ENCODE measurements around the gene LGR5.
"Not testable (repeated sequence)": the region's sequence is repeated elsewhere in the genome, so short reads cannot be mapped to it uniquely, and the experiment has no call there.

LGR5 gene

DNA sequence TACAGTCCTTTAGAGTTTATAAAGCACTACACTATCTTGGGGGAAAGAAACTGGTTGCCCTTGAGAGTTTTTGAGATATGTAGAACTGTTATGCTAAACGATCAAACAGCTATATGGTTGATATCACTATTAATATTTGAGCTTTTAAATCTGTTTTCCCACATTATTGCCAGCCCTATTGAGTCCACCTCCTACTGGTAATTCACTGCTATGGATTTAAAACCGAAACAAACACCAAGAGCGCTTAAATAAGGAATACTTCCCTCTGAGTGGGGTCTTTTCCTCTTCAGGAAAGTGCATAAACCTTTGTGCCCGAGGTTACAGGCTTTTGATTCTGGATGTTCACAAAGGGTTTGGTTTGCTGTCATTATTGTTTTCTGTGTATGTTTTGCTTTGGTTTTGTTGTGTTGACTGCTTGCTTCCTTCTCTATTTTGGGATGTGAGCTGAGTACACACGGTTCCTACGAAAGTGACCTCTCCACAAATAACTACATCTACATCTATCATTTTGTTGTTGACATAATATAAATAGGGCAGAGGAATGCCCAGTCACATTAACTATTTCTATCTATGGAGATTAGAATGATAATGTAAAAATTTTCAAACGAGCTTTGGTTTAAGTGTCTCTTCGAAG lies 44.8 kb downstream of the LGR5 start:
- no peak for FAIRE-seq
- no peak for DNase-seq (ENCODE audit: insufficient read length)
- no peak for TF ChIP-seq POLR2AphosphoS5 (IDR thresholded peaks at IDR 0.05; ENCODE audit: low read depth, low read length)
- TF ChIP-seq TAF1 (IDR thresholded peaks at IDR 0.05; ENCODE audit: borderline replicate concordance, low read depth, low read length), result no peak
- no peak for TF ChIP-seq POLR2A (IDR thresholded peaks at IDR 0.05; ENCODE audit: low read depth, low read length)

DNA sequence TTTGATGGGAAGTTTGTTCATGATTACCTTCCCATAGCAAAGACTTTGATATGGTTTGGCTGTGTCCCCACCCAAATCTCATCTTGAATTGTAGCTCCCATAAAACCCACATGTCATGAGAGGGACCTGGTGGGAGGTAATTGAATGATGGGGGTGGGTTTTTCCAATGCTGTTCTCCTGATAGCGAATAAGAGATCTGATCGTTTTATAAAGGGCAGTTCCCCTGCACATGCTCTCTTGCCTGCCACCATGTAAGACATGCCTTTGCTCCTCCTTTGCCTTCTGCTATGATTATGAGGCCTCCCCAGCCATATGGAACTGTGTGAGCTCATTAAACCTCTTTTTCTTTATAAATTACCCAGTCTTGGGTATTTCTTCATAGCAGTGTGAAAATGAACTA lies 51.2 kb downstream of the LGR5 start:
- not testable (repeated sequence) for FAIRE-seq

DNA sequence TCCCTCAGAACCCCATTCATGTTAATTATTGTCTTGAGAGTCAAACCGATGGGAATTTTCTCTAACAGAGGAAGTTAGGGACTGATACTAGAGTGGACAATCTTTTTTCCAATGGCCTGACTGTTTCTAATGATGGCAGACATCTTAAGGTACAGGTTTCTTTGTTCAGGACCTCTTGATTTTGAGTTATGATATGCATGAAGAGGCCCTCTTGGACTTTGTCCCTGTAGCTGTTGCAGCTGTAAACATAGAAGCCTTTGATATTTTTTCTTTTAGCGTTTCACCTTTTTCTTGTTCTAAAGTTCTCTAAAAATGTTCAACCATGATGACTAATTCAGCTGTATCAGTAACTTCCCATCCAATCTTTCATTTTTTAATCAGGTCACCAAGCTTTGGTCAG lies 53.0 kb downstream of the LGR5 start:
- FAIRE-seq, result no peak
- TF ChIP-seq POLR2A (IDR thresholded peaks at IDR 0.05; ENCODE audit: low read depth, low read length), result no peak
- no peak for TF ChIP-seq TAF1 (IDR thresholded peaks at IDR 0.05; ENCODE audit: borderline replicate concordance, low read depth, low read length)
- TF ChIP-seq POLR2AphosphoS5 (IDR thresholded peaks at IDR 0.05; ENCODE audit: low read depth, low read length), result no peak
- no peak for DNase-seq (ENCODE audit: insufficient read length)

More for the DNA sequence above, 51.2 kb downstream of the LGR5 start:
- not testable (repeated sequence) for DNase-seq (ENCODE audit: insufficient read length)

DNA sequence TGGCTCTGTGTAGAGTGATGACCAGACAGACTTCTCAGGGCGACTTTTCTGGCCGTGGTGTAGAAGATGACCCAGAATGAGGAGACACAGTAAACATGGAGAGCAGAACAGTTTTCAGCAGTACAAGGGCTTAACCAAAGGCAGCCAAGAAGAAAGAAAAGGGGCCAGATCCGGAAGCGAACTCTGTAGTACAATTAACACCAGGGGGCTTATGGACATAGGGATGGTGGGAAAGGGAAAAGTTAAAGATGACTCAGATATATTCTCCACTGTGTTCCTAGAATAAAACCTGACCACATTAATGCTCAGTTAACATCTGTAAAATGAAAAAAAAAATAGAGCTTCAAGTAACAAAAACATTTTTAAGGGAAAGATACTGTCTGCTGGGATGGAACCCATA lies 60.2 kb downstream of the LGR5 start:
- no peak for FAIRE-seq
- no peak for TF ChIP-seq POLR2AphosphoS5 (IDR thresholded peaks at IDR 0.05; ENCODE audit: low read depth, low read length)
- TF ChIP-seq POLR2A (IDR thresholded peaks at IDR 0.05; ENCODE audit: low read depth, low read length), result no peak
- no peak for TF ChIP-seq TAF1 (IDR thresholded peaks at IDR 0.05; ENCODE audit: borderline replicate concordance, low read depth, low read length)
- DNase-seq (ENCODE audit: insufficient read length), result no peak

DNA sequence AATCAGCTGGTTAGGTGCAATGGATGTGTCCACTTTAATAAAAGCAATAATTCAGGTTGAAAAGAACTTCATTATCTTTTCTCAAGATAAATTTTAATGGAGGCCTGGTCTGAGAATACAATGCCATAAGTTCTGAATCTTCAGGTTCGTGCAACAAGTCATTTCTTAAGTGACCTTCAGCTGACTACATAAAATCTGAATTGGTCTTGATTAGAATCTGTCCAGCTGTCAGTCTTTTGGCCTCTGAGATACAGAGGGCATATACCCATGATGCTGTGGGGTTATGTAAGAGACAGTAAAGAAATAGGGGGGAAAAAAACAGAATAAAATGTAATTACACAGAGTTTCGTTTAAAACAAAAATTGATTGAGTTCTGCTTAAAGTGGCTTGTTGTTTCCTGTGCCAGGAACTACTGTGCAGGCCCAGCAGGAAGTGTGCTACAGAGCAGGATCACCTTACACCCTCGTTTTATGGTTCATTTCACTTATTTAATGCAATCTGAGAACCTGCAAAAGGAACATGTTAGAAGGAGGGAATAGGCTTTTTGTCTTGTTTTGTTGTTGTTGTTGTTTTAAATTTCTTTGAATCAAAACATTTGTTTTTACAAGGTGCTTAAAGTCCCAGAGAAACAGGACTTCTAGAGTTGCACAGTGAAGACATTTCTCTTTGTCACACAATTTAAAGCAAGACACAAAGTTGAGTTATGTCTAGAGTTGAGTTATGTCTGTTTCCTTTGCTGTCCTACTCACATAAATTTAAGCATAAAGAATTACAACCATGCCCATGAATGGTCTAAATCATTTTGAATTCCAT lies 64.2 kb downstream of the LGR5 start:
- DNase-seq (ENCODE audit: insufficient read length), result no peak
- no peak for TF ChIP-seq POLR2A (IDR thresholded peaks at IDR 0.05; ENCODE audit: low read depth, low read length)
- FAIRE-seq, result no peak

DNA sequence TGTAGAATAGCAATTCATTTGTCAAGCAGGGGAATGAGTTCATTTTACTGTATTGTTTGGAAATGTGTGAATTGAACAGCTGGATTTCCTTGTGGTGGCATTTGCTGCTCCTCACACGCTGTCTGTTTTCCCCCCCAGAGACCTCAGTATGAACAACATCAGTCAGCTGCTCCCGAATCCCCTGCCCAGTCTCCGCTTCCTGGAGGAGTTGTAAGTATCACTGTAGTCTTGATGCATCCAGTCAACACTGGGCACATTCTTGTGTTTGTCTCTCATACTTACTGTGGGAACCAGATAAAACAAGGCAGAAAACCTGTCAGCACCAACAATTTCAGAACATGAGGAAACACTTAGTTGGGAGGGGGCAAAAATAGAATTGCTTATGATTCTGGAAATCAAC lies 64.9 kb downstream of the LGR5 start:
- DNase-seq (ENCODE audit: insufficient read length) (no peak), FAIRE-seq (peak; percentile 38)
- TF ChIP-seq TAF1 (IDR thresholded peaks at IDR 0.05; ENCODE audit: borderline replicate concordance, low read depth, low read length) (no peak), POLR2AphosphoS5 (IDR thresholded peaks at IDR 0.05; ENCODE audit: low read depth, low read length) (no peak), POLR2A (IDR thresholded peaks at IDR 0.05; ENCODE audit: low read depth, low read length) (no peak)

DNA sequence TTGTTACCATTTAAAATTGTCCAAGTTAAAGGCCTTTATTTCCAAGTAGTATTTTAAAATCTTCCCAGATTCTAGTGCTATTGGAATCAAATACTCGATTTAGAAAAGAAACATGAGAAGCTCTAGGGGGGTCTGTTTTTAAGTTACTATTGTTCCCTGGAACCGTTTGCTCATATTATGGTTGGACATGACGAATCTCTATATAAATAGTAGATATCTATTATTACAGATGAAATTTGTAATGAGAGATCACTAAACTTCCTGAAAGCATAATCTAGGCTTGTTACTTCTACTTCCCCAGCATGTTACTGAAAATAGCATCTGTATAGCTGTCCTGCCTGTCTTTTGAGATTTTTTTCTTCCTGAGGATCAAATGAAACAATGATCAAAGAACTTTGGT lies 70.1 kb downstream of the LGR5 start:
- DNase-seq (ENCODE audit: insufficient read length) (no peak), FAIRE-seq (no peak)
- no peak for TF ChIP-seq POLR2AphosphoS5 (IDR thresholded peaks at IDR 0.05; ENCODE audit: low read depth, low read length)
- no peak for TF ChIP-seq POLR2A (IDR thresholded peaks at IDR 0.05; ENCODE audit: low read depth, low read length)

DNA sequence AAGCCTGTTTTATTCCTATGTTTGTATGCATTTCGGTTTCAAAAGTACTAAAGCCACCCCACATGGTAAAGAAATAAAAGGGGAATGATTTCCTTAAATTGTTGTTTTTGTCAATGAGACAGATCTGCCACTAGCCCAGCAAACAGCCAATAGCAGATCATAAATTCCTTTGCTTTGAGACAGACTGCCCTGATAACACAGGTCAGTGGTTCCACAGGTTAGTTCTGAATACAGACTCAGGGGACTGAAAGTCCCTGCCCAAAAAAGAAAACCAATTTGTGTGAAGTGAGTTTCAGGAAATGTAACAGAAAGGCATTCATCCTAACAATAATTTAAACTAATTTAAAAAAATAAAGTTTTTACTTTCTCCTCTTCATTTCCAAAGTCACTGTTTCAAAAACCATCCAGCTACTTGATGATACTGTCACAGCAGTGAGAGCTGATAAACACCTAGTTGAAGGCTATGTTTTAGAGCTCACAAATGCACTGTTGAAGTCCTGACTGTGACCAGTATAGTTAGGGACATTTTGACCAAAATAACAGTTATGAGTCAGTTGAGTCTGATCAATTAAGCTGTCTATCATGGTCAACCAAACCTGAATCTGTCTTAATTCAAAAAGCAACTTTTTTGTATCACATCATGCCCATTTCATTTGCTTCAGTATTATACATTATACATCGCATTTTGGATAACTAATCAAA lies 77.7 kb downstream of the LGR5 start:
- FAIRE-seq, result no peak
- no peak for TF ChIP-seq TAF1 (IDR thresholded peaks at IDR 0.05; ENCODE audit: borderline replicate concordance, low read depth, low read length)
- no peak for TF ChIP-seq POLR2AphosphoS5 (IDR thresholded peaks at IDR 0.05; ENCODE audit: low read depth, low read length)
- no peak for TF ChIP-seq POLR2A (IDR thresholded peaks at IDR 0.05; ENCODE audit: low read depth, low read length)
- no peak for DNase-seq (ENCODE audit: insufficient read length)

DNA sequence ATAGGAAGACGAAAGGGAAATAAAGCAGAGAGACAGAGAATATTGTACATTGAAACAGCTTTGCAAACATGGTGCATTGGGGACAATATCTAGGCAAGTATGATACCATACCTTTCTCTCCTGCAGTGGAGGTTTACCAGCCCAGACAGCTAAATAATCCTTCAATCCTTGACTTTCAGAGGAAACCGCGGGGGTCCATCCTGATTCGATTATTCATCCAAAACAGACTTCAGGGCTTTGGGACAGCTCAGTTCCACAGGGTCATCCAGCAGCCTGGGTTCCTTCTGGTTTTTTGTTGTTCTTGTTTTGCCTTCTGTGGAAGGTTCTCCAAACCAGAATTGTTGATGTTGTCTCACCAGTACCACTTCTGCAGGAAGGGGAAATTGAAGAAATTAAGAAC lies 81.5 kb downstream of the LGR5 start:
- no peak for DNase-seq (ENCODE audit: insufficient read length)
- no peak for FAIRE-seq
- TF ChIP-seq POLR2A (IDR thresholded peaks at IDR 0.05; ENCODE audit: low read depth, low read length), result no peak
- TF ChIP-seq POLR2AphosphoS5 (IDR thresholded peaks at IDR 0.05; ENCODE audit: low read depth, low read length), result no peak
- no peak for TF ChIP-seq TAF1 (IDR thresholded peaks at IDR 0.05; ENCODE audit: borderline replicate concordance, low read depth, low read length)

DNA sequence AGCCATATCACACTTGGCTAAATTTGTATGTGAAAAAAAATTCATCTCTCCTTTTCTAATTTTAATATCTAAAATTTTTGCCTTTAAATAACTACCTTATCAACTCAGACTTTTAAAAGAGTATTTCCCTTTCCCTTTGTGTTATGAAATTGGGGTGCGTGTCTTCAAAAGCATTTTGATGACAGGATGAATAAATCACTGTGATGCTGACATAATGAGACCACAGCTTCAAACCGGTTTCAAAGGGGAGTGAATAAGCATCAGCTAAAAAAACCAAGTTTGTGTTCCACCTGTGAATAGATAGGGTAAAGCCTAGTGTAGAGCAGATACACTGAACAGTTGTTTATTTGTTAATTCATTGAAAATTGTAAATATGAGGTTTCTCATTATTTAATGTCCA lies 85.0 kb downstream of the LGR5 start:
- FAIRE-seq, result no peak
- DNase-seq (ENCODE audit: insufficient read length), result no peak
- TF ChIP-seq POLR2A (IDR thresholded peaks at IDR 0.05; ENCODE audit: low read depth, low read length) (no peak), TAF1 (IDR thresholded peaks at IDR 0.05; ENCODE audit: borderline replicate concordance, low read depth, low read length) (no peak), POLR2AphosphoS5 (IDR thresholded peaks at IDR 0.05; ENCODE audit: low read depth, low read length) (no peak)

DNA sequence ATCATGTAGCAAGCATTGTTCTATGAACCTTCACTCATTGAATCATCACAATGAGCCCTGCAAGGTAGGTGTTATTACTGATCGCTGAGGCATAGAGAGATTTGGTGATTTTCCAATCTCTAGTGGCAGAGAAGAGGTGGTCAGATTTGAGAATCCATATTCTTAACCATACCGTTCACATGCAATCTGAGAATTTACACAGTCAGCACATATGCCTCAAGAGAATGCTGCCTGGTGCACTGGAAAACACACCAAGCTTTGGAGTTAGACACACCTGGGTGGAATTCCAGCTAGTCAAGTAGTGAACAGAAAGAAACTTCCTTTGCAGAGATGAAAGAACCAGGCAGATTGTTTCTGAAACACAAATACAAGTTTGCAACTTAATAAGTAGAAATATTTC lies 94.1 kb downstream of the LGR5 start:
- no peak for FAIRE-seq
- TF ChIP-seq TAF1 (IDR thresholded peaks at IDR 0.05; ENCODE audit: borderline replicate concordance, low read depth, low read length) (no peak), POLR2A (IDR thresholded peaks at IDR 0.05; ENCODE audit: low read depth, low read length) (no peak), POLR2AphosphoS5 (IDR thresholded peaks at IDR 0.05; ENCODE audit: low read depth, low read length) (no peak)
- no peak for DNase-seq (ENCODE audit: insufficient read length)

DNA sequence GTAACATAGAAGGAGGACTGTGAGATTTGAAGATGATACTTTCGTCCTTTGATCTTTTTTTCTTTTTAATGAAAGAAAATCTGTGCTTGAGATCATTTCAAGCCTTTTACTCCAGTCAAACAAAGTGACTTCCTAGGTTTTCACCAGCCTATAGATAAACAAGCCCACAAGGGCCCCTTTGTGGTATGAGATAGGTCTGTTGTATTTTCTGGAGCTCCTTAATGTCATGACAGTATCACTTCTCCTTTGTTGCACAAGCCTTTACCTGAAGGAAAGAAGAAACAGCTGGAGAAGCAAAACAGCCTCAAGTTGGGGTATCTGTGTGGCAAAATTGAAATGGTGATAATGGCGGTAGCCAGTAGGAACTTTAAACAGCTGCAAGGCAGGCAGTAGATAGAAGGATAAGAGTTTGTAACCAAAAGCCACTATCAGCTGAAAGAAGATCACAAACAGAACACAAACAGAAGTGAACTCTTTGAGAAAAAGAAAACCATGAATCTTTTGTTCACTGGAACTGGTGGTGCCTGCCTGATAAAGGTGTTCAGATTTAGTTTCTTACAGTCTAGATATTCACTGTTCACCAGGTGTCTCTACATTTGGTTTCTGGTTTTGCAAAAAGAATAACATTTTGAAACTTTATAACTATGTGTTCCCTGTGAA lies 96.8 kb downstream of the LGR5 start:
- no peak for FAIRE-seq
- no peak for DNase-seq (ENCODE audit: insufficient read length)
- no peak for TF ChIP-seq POLR2A (IDR thresholded peaks at IDR 0.05; ENCODE audit: low read depth, low read length)
- TF ChIP-seq TAF1 (IDR thresholded peaks at IDR 0.05; ENCODE audit: borderline replicate concordance, low read depth, low read length), result no peak
- no peak for TF ChIP-seq POLR2AphosphoS5 (IDR thresholded peaks at IDR 0.05; ENCODE audit: low read depth, low read length)
